ENCODE results near the gene SPAG16.
"Not testable (repeated sequence)": the region's sequence is repeated elsewhere in the genome, so short reads cannot be mapped to it uniquely, and the experiment has no call there.

The SPAG16 gene

GRCh38 chr2:213271947-213272346, 12.3 kb upstream of the SPAG16 start:
- no peak for DNase-seq

- no peak for DNase-seq
Observed at GRCh38 chr2:213274143-213274542, 10.1 kb upstream of the SPAG16 start.

GRCh38 chr2:213275265-213275664, 9.0 kb upstream of the SPAG16 start:
- DNase-seq = no peak

- not testable (repeated sequence) for DNase-seq
Observed at GRCh38 chr2:213277134-213277533, 7.1 kb upstream of the SPAG16 start.

- DNase-seq = no peak
Observed at GRCh38 chr2:213279116-213279620, 5.1 kb upstream of the SPAG16 start.

- DNase-seq = no peak
Observed at GRCh38 chr2:213279971-213280370, 4.3 kb upstream of the SPAG16 start.

- DNase-seq = no peak
Observed at GRCh38 chr2:213281156-213281555, 3.1 kb upstream of the SPAG16 start.

GRCh38 chr2:213285404-213285803, 1.1 kb downstream of the SPAG16 start:
- no peak for DNase-seq

- no peak for DNase-seq
Observed at GRCh38 chr2:213286161-213286560, 1.9 kb downstream of the SPAG16 start.

- DNase-seq = no peak
Observed at GRCh38 chr2:213288913-213289700, 4.8 kb downstream of the SPAG16 start.

GRCh38 chr2:213290501-213290900, 6.2 kb downstream of the SPAG16 start:
- DNase-seq = no peak

GRCh38 chr2:213296270-213296669, 12.0 kb downstream of the SPAG16 start:
- no peak for DNase-seq

- DNase-seq = no peak
Observed at GRCh38 chr2:213306316-213306942, 22.2 kb downstream of the SPAG16 start.

- DNase-seq = no peak
Observed at GRCh38 chr2:213315168-213315876, 31.1 kb downstream of the SPAG16 start.

- DNase-seq = no peak
Observed at GRCh38 chr2:213316001-213316735, 31.9 kb downstream of the SPAG16 start.

GRCh38 chr2:213317929-213318328, 33.7 kb downstream of the SPAG16 start:
- DNase-seq = no peak

GRCh38 chr2:213320604-213321003, 36.3 kb downstream of the SPAG16 start:
- DNase-seq = no peak

GRCh38 chr2:213336253-213336770, 52.0 kb downstream of the SPAG16 start:
- DNase-seq = no peak

GRCh38 chr2:213353419-213353818, 69.2 kb downstream of the SPAG16 start:
- DNase-seq = no peak

GRCh38 chr2:213376644-213377043, 92.4 kb downstream of the SPAG16 start:
- no peak for DNase-seq

GRCh38 chr2:213407027-213407426, 122.8 kb downstream of the SPAG16 start:
- not testable (repeated sequence) for DNase-seq

All from anterior cingulate cortex (tissue), 58 donors.